PC-3 (cell line): ENCODE results near the gene SRPX.

Source experiments
- CTCF ChIP-seq: fragments of 300-600 bp; sonication (generic); conservative IDR thresholded peaks from 2 replicates; pipeline ENCODE4 v1.5.1; 2017; ENCODE audit warnings: antibody characterized with exemption, low read depth, mild to moderate bottlenecking, low read length
- EZH2 ChIP-seq: fragments of 300-600 bp; sonication (generic); IDR thresholded peaks from one replicate; pipeline ENCODE4 v1.6.1; 2017; ENCODE audit warnings: antibody characterized with exemption, mild to moderate bottlenecking, low read length; ENCODE audit not compliant: unreplicated experiment
- EZH2phosphoT487 ChIP-seq: fragments of 300-600 bp; sonication (generic); IDR thresholded peaks from 2 replicates; pipeline ENCODE4 v1.6.1; 2018; ENCODE audit warnings: mild to moderate bottlenecking, antibody characterized with exemption, low read length, borderline replicate concordance

- no peak for TF ChIP-seq EZH2
- TF ChIP-seq EZH2phosphoT487, result no peak
- no peak for TF ChIP-seq CTCF
Observed at GRCh38 chrX:38099688-38100087, 121.0 kb downstream of the SRPX start.
